Endodermal cell (in vitro differentiated cells): ENCODE measurements around the gene GAGE12J. TPM values are rescaled to one million over a fixed set of nuclear protein-coding genes. Genes with fewer than 3 reads are reported as not detected.

Experiments
- DNase-seq: peaks from one replicate; pipeline ENCODE4 v3.0.0-alpha.2; 2017
- H3K27ac ChIP-seq: 2 replicates; pipeline ENCODE4 v1.5.1; 2013; ENCODE audit warnings: mild to moderate bottlenecking, low read depth, low read length, moderate library complexity
- H3K27me3 ChIP-seq: 2 replicates; pipeline ENCODE4 v1.6.1; 2013; ENCODE audit warnings: mild to moderate bottlenecking, low read length, moderate library complexity; ENCODE audit not compliant: insufficient read depth, control insufficient read depth, poor library complexity, severe bottlenecking
- H3K36me3 ChIP-seq: 2 replicates; pipeline ENCODE4 v1.7.0; 2013; ENCODE audit warnings: mild to moderate bottlenecking, low read length, moderate library complexity; ENCODE audit not compliant: control insufficient read depth, insufficient read depth
- H3K4me1 ChIP-seq: one replicate; pipeline ENCODE4 v1.7.0; 2013; ENCODE audit warnings: low read length; ENCODE audit not compliant: control insufficient read depth, insufficient read depth
- H3K4me3 ChIP-seq: 2 replicates; pipeline ENCODE4 v1.5.1; 2013; ENCODE audit warnings: mild to moderate bottlenecking, low read length, moderate library complexity
- H3K9ac ChIP-seq: 2 replicates; pipeline ENCODE4 v1.6.1; 2013; ENCODE audit warnings: mild to moderate bottlenecking, low read length, moderate library complexity; ENCODE audit not compliant: poor library complexity, severe bottlenecking; ENCODE audit errors: extremely low read depth
- H3K9me3 ChIP-seq: 2 replicates; pipeline ENCODE4 v1.6.1; 2013; ENCODE audit warnings: mild to moderate bottlenecking, low read length, moderate library complexity; ENCODE audit not compliant: control insufficient read depth
- H3K27ac Mint-ChIP-seq: 2 replicates; pipeline ENCODE4 v1.8.0; 2020; ENCODE audit warnings: mixed read lengths
- H3K27me3 Mint-ChIP-seq: 2 replicates; pipeline ENCODE4 v1.8.0; 2021; ENCODE audit warnings: mild to moderate bottlenecking, mixed read lengths; ENCODE audit not compliant: insufficient read depth
- H3K36me3 Mint-ChIP-seq: 2 replicates; pipeline ENCODE4 v1.8.0; 2020; ENCODE audit warnings: low read depth, mixed read lengths
- H3K4me1 Mint-ChIP-seq: 2 replicates; pipeline ENCODE4 v1.8.0; 2020; ENCODE audit warnings: mixed read lengths
- H3K4me3 Mint-ChIP-seq: 2 replicates; pipeline ENCODE4 v1.8.0; 2020; ENCODE audit warnings: mild to moderate bottlenecking, moderate library complexity, mixed read lengths
- H3K9me3 Mint-ChIP-seq: 2 replicates; pipeline ENCODE4 v1.8.0; 2020; ENCODE audit warnings: mild to moderate bottlenecking, mixed read lengths
- WGBS, 2 experiments: methylation state at CpG; one replicate each; pipeline versions ENCODE4 v1.1.5 to v1.1.7; 2013; ENCODE audit warnings: missing lambda C conversion rate in 2 of 2, mixed read lengths in 1 of 2; ENCODE audit not compliant: insufficient coverage in 1 of 2, insufficient read length in 1 of 2; 5-methylcytosine and 5-hydroxymethylcytosine counted together
- total RNA-seq, 2 donors: library from RNA; stranded (reverse); fragmentation: NEBNext Ultra II Directional in 1 of 2; extraction: Animal tissue kit (Norgen Biotek cat#: 25700) in 1 of 2; gene quantifications; 2 replicates in 1 of 2; 3 replicates in 1 of 2; pipeline ENCODE4 v1.2.1, GENCODE V29; 2021
- TF ChIP-seq, protein P1 (sequence below): fragments of 200-600 bp; sonication (generic); conservative IDR thresholded peaks from 2 replicates; pipeline ENCODE4 v1.5.0; 2021; ENCODE audit warnings: antibody characterized with exemption, mild to moderate bottlenecking

GAGE12J gene
- total RNA-seq, 2 donors from 2014 or later = not detected

DNA sequence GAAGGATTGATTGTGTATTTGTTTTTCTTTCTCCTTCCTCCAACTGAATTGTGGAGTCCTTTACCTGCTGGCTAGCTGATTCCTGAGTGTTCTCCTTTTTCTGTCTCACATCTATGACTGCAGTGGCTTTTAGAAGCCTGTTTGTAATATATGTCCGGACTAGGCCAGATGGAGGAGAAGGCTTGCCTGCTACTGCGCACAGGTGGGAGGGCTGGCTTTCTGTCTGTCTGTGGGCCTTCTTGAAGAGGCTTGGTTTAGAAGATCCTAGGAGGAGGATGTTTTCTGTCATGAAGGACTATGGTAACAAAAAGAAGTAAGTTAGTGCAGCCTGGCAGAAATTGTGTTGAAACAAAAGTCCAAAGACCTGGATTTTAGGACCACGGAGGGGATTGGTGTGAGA lies 43.8 kb upstream of the GAGE12J start:
- TF ChIP-seq, protein P1, sequence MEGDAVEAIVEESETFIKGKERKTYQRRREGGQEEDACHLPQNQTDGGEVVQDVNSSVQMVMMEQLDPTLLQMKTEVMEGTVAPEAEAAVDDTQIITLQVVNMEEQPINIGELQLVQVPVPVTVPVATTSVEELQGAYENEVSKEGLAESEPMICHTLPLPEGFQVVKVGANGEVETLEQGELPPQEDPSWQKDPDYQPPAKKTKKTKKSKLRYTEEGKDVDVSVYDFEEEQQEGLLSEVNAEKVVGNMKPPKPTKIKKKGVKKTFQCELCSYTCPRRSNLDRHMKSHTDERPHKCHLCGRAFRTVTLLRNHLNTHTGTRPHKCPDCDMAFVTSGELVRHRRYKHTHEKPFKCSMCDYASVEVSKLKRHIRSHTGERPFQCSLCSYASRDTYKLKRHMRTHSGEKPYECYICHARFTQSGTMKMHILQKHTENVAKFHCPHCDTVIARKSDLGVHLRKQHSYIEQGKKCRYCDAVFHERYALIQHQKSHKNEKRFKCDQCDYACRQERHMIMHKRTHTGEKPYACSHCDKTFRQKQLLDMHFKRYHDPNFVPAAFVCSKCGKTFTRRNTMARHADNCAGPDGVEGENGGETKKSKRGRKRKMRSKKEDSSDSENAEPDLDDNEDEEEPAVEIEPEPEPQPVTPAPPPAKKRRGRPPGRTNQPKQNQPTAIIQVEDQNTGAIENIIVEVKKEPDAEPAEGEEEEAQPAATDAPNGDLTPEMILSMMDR = no peak
- Histone ChIP-seq H3K9ac (no peak overlapping the region), H3K27me3 (no peaks in the 10 kb centered on the region), H3K9me3 (no peaks in the 10 kb centered on the region), H3K27ac (no peak overlapping the region), H3K4me3 (no peak overlapping the region), H3K4me1 (no peaks in the 10 kb centered on the region), H3K36me3 (no peaks in the 10 kb centered on the region)
- no peaks in the 10 kb centered on the region for H3K27me3 Mint-ChIP-seq
- no peak for DNase-seq
- WGBS, 2 experiments = 97 to 100% methylated on average over 2 to 3 of the region's 3 CpGs
- no peaks in the 10 kb centered on the region for H3K36me3 Mint-ChIP-seq
- H3K4me3 Mint-ChIP-seq = no peak overlapping the region
- no peak overlapping the region for H3K27ac Mint-ChIP-seq
- peaks cover 6% of the 10 kb centered on the region for H3K4me1 Mint-ChIP-seq
- H3K9me3 Mint-ChIP-seq = peaks cover 82% of the 10 kb centered on the region

DNA sequence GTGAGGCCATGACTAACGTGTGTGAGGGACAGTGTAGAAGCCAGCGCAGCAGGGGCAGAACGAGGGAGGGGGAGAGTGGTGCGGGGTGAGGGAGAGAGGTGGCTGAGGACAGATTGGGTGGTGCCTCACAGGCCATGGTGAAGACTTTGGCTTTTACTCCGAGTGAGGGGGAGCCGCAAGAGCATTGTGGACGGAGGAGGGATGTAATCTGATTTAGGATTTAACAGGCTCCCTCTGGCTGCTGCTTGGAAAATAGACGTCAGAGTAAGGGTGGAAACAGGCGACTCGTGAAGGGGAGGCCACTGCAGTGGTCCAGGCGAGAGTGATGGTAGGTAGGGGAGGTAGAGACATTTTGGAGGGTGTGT lies 39.2 kb upstream of the GAGE12J start:
- Histone ChIP-seq H3K27me3 (no peaks in the 10 kb centered on the region), H3K27ac (no peak overlapping the region), H3K4me3 (no peak overlapping the region), H3K9ac (no peak overlapping the region), H3K36me3 (no peaks in the 10 kb centered on the region), H3K9me3 (no peaks in the 10 kb centered on the region), H3K4me1 (no peaks in the 10 kb centered on the region)
- TF ChIP-seq, protein P1 = peak; percentile 59
- WGBS, 2 experiments = 20 to 23% methylated on average over 1 to 10 of the region's 11 CpGs
- peaks cover 1% of the 10 kb centered on the region for H3K36me3 Mint-ChIP-seq
- peak; percentile 82 for DNase-seq
- H3K4me1 Mint-ChIP-seq = peaks cover 4% of the 10 kb centered on the region
- H3K9me3 Mint-ChIP-seq = peaks cover 65% of the 10 kb centered on the region
- peak overlapping the region; percentile 10 for H3K4me3 Mint-ChIP-seq
- H3K27me3 Mint-ChIP-seq = no peaks in the 10 kb centered on the region
- H3K27ac Mint-ChIP-seq = peak overlapping the region; percentile 90

DNA sequence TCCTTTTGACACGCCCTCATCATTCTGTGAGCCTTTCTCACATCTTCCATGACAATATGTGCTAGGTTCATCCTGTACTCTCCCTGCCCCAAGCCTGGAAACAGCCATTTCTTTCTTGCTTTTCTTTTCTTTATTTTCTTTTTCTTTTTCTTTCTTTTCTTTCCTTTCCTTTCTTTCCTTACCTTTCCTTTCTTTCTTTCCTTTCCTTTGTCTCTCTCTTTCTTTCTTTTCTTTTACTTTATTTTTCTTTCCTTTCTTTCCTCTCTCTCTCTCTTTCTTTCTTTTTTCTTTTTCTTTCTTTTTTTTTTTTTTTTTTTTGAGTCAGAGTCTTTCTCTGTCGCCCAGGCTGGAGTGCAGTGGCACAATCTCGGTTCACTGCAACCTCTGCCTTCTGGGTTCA lies 37.6 kb upstream of the GAGE12J start:
- peaks cover 1% of the 10 kb centered on the region for H3K36me3 Mint-ChIP-seq
- TF ChIP-seq, protein P1 = no peak
- no peak for DNase-seq
- Histone ChIP-seq H3K9ac (no peak overlapping the region), H3K27me3 (no peaks in the 10 kb centered on the region), H3K4me1 (no peaks in the 10 kb centered on the region), H3K9me3 (no peaks in the 10 kb centered on the region), H3K36me3 (no peaks in the 10 kb centered on the region), H3K4me3 (no peak overlapping the region), H3K27ac (no peak overlapping the region)
- no peak overlapping the region for H3K4me3 Mint-ChIP-seq
- no peaks in the 10 kb centered on the region for H3K4me1 Mint-ChIP-seq
- no peaks in the 10 kb centered on the region for H3K27me3 Mint-ChIP-seq
- 86 to 97% methylated on average over 1 to 3 of the region's 3 CpGs for WGBS, 2 experiments
- no peak overlapping the region for H3K27ac Mint-ChIP-seq
- H3K9me3 Mint-ChIP-seq = peaks cover 55% of the 10 kb centered on the region
